GM12878 (cell line): ENCODE results near the gene SLC9A3. TPM values are rescaled to one million over a fixed set of nuclear protein-coding genes. Genes with fewer than 3 reads are reported as not detected.

Experiments used
- BMI1 ChIP-seq: fragments of 450-650 bp; IDR thresholded peaks from 2 replicates; pipeline ENCODE4 v1.6.1; 2016; ENCODE audit warnings: mild to moderate bottlenecking, moderate library complexity, borderline replicate concordance
- BRCA1 ChIP-seq: IDR thresholded peaks from 2 replicates; pipeline ENCODE4 v1.6.1; 2011; ENCODE audit warnings: low read depth, low read length, improper control_type of control experiment
- CREB1 ChIP-seq: IDR thresholded peaks from 2 replicates; pipeline ENCODE4 v1.6.1; 2012; ENCODE audit warnings: low read depth, mild to moderate bottlenecking, inconsistent platforms
- HCFC1 ChIP-seq: fragments of 150-350 bp; IDR thresholded peaks from 2 replicates; pipeline ENCODE4 v1.6.1; 2014; ENCODE audit warnings: low read length
- IKZF1 ChIP-seq: fragments of 450-650 bp; conservative IDR thresholded peaks from 2 replicates; pipeline ENCODE4 v1.6.1; 2017; ENCODE audit warnings: antibody characterized with exemption, mild to moderate bottlenecking
- MEF2A ChIP-seq: IDR thresholded peaks from 2 replicates; pipeline ENCODE4 v1.6.1; 2011; ENCODE audit warnings: low read depth, mild to moderate bottlenecking, low read length, moderate library complexity; ENCODE audit not compliant: insufficient read depth
- MTA3 ChIP-seq: IDR thresholded peaks from 2 replicates; pipeline ENCODE4 v1.6.1; 2012; ENCODE audit warnings: low read length, inconsistent platforms, borderline replicate concordance
- NFIC ChIP-seq: IDR thresholded peaks from 2 replicates; pipeline ENCODE4 v1.6.1; 2012; ENCODE audit warnings: low read depth, mild to moderate bottlenecking, inconsistent platforms, low read length, moderate library complexity
- NFXL1 ChIP-seq: fragments of 450-650 bp; IDR thresholded peaks from 2 replicates; pipeline ENCODE4 v1.6.1; 2017; ENCODE audit warnings: antibody characterized with exemption, mild to moderate bottlenecking, borderline replicate concordance
- NRF1 ChIP-seq: conservative IDR thresholded peaks from 2 replicates; pipeline ENCODE4 v1.6.1; 2011; ENCODE audit warnings: mild to moderate bottlenecking, low read depth, low read length, improper control_type of control experiment
- POLR2A ChIP-seq: IDR thresholded peaks from 2 replicates; pipeline ENCODE4 v1.6.1; 2011; ENCODE audit warnings: low read depth, mild to moderate bottlenecking, low read length
- RFX5 ChIP-seq: IDR thresholded peaks from 2 replicates; pipeline ENCODE4 v1.6.1; 2011; ENCODE audit warnings: low read depth, low read length, improper control_type of control experiment
- RUNX3 ChIP-seq: IDR thresholded peaks from 2 replicates; pipeline ENCODE4 v1.6.1; 2012; ENCODE audit warnings: low read length, inconsistent platforms
- SIN3A ChIP-seq: IDR thresholded peaks from 2 replicates; pipeline ENCODE4 v1.6.1; 2012; ENCODE audit warnings: low read depth, low read length, improper control_type of control experiment
- SUZ12 ChIP-seq: fragments of 200-600 bp; sonication (generic); IDR thresholded peaks from one replicate; pipeline ENCODE4 v1.6.1; 2018; ENCODE audit warnings: antibody characterized with exemption, mild to moderate bottlenecking; ENCODE audit not compliant: unreplicated experiment
- TARDBP ChIP-seq: IDR thresholded peaks from 2 replicates; pipeline ENCODE4 v1.6.1; 2016; ENCODE audit warnings: borderline replicate concordance
- TCF12 ChIP-seq: IDR thresholded peaks from 2 replicates; pipeline ENCODE4 v1.6.1; 2011; ENCODE audit warnings: low read depth, mild to moderate bottlenecking, low read length
- YBX1 ChIP-seq: fragments of 450-650 bp; IDR thresholded peaks from 2 replicates; pipeline ENCODE4 v1.6.1; 2016; ENCODE audit warnings: antibody characterized with exemption
- ZNF24 ChIP-seq: fragments of 450-650 bp; IDR thresholded peaks from 2 replicates; pipeline ENCODE4 v1.6.1; 2017; ENCODE audit warnings: antibody characterized with exemption, mild to moderate bottlenecking
- ZNF274 ChIP-seq: IDR thresholded peaks from one replicate; pipeline ENCODE4 v1.8.0; 2011; ENCODE audit not compliant: insufficient read length, insufficient read depth
- polyA plus RNA-seq, 11 experiments: library from polyadenylated mRNA; depleted of rRNA in 4 of 11; unstranded in 6 of 11; stranded (reverse) in 5 of 11; fragments of >200 nt; fragmentation: Nextera tagmentation in 4 of 11; fragmentation: Illumina TruSeq in 1 of 11; extraction: Ambion mirVana in 4 of 11; extraction: Trizol in 1 of 11; gene quantifications; 1 replicate in 1 of 11; 2 replicates in 10 of 11; pipeline versions ENCODE4 v1.2.1 to v1.2.3, GENCODE V29; 2011 to 2016; ENCODE audit warnings: inconsistent platforms in 2 of 11, missing spikeins in 2 of 11, low read depth in 1 of 11
- total RNA-seq, 4 experiments: library from RNA; depleted of rRNA in 3 of 4; stranded (reverse); fragments of >200 nt in 3 of 4; fragmentation: Illumina TruSeq in 1 of 4; extraction: Trizol in 1 of 4; gene quantifications; 2 replicates each; pipeline versions ENCODE4 v1.2.1 to v1.2.3, GENCODE V29; 2013 to 2021
- TF ChIP-seq, protein P1 (sequence below): IDR thresholded peaks from 2 replicates; pipeline ENCODE4 v1.6.1; 2011; ENCODE audit warnings: borderline replicate concordance, low read depth, mild to moderate bottlenecking, moderate library complexity, low read length; ENCODE audit not compliant: insufficient read depth, poor library complexity, severe bottlenecking
- TF ChIP-seq, protein P2 (sequence below): fragments of 450-650 bp; formaldehyde crosslinking; IDR thresholded peaks from 2 replicates; pipeline ENCODE4 v1.4.0; 2022; ENCODE audit warnings: mild to moderate bottlenecking, moderate library complexity
- TF ChIP-seq, protein P3 (sequence below): IDR thresholded peaks from 2 replicates; pipeline ENCODE4 v1.6.1; 2011; ENCODE audit warnings: borderline replicate concordance, low read depth, mild to moderate bottlenecking, moderate library complexity, mixed read lengths, low read length; ENCODE audit not compliant: insufficient read depth; ENCODE audit errors: extremely low read length
- TF ChIP-seq, protein P4 (sequence below): fragments of 450-650 bp; IDR thresholded peaks from 2 replicates; pipeline ENCODE4 v1.6.1; 2018; ENCODE audit warnings: borderline replicate concordance, mild to moderate bottlenecking; ENCODE audit not compliant: partially characterized antibody

SLC9A3 gene
- total and polyA plus RNA-seq, 10 of the 15 experiments (the other 5 are each of a cell fraction or from before 2014, with no cell fraction given): 0.04 to 5.2 (median 2.3) TPM; not detected in 1

DNA sequence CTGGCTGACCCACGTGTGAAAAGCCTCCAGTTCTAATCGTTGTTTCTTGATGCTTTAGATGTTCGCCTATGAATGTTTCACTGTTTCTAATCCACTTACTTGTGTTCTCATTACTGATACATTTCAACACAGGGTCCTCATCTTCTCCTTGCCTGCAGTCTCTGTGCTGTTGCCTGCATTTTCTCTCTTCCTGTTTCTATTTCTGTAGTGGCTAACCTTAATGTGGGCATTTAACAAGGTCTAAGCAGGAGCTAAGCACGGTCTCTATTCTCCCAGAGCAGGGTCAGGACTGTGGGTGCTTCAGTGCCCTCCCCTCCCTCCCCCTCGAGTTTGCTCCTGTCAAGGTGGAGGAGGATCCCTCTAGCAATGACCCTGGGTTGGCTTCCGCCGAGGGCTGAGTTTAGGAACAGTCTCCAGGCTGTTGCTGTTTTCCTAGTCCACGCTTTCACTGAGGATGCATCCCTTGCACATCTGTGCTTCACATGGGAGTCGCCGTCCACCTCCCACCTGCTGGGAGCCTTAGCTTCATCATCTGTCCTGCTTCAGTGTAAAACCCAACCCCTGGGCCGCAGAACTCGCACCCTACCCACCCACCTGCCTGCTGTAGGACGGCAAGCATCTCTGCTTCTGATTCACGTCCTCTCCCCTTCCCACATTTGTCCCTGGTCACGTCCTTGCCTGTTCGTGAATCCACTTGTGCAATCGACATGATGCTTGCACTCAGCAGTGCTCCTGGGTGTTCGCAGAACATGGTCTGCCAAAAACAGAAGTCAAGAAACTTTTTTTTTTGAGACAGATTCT is 83.6 kb downstream of the SLC9A3 start (continued):
- TF ChIP-seq NRF1: no peak
- no peak for TF ChIP-seq NFXL1
- TF ChIP-seq HCFC1: no peak
- peak; percentile 21; the same call in 1 of the 2 replicates for TF ChIP-seq RUNX3
- TF ChIP-seq POLR2A: no peak
- no peak for TF ChIP-seq BRCA1
- TF ChIP-seq TCF12: no peak
- no peak for TF ChIP-seq BMI1
- no peak for TF ChIP-seq ZNF24
- TF ChIP-seq SIN3A: no peak
- no peak for TF ChIP-seq RFX5
- no peak for TF ChIP-seq CREB1
- TF ChIP-seq ZNF274: no peak
- TF ChIP-seq, protein P1, sequence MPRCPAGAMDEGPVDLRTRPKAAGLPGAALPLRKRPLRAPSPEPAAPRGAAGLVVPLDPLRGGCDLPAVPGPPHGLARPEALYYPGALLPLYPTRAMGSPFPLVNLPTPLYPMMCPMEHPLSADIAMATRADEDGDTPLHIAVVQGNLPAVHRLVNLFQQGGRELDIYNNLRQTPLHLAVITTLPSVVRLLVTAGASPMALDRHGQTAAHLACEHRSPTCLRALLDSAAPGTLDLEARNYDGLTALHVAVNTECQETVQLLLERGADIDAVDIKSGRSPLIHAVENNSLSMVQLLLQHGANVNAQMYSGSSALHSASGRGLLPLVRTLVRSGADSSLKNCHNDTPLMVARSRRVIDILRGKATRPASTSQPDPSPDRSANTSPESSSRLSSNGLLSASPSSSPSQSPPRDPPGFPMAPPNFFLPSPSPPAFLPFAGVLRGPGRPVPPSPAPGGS: no peak
- TF ChIP-seq, protein P2, sequence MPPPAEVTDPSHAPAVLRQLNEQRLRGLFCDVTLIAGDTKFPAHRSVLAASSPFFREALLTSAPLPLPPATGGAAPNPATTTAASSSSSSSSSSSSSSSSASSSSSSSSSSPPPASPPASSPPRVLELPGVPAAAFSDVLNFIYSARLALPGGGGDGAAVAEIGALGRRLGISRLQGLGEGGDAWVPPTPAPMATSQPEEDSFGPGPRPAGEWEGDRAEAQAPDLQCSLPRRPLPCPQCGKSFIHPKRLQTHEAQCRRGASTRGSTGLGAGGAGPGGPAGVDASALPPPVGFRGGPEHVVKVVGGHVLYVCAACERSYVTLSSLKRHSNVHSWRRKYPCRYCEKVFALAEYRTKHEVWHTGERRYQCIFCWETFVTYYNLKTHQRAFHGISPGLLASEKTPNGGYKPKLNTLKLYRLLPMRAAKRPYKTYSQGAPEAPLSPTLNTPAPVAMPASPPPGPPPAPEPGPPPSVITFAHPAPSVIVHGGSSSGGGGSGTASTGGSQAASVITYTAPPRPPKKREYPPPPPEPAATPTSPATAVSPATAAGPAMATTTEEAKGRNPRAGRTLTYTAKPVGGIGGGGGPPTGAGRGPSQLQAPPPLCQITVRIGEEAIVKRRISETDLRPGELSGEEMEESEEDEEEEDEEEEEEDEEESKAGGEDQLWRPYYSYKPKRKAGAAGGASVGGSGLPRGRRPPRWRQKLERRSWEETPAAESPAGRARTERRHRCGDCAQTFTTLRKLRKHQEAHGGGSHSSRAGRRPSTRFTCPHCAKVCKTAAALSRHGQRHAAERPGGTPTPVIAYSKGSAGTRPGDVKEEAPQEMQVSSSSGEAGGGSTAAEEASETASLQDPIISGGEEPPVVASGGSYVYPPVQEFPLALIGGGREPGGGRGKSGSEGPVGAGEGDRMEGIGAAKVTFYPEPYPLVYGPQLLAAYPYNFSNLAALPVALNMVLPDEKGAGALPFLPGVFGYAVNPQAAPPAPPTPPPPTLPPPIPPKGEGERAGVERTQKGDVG (CRISPR knock-in tag): no peak
- no peak for TF ChIP-seq MTA3
- TF ChIP-seq, protein P3, sequence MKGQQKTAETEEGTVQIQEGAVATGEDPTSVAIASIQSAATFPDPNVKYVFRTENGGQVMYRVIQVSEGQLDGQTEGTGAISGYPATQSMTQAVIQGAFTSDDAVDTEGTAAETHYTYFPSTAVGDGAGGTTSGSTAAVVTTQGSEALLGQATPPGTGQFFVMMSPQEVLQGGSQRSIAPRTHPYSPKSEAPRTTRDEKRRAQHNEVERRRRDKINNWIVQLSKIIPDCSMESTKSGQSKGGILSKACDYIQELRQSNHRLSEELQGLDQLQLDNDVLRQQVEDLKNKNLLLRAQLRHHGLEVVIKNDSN: no peak
- 0 out of 2 replicates have a peak, but pooled peaks have one; percentile 54 for TF ChIP-seq MEF2A
- TF ChIP-seq SUZ12: no peak
- 0 out of 2 replicates have a peak, but pooled peaks have one; percentile 6 for TF ChIP-seq IKZF1
- no peak for TF ChIP-seq NFIC
- TF ChIP-seq, protein P4, sequence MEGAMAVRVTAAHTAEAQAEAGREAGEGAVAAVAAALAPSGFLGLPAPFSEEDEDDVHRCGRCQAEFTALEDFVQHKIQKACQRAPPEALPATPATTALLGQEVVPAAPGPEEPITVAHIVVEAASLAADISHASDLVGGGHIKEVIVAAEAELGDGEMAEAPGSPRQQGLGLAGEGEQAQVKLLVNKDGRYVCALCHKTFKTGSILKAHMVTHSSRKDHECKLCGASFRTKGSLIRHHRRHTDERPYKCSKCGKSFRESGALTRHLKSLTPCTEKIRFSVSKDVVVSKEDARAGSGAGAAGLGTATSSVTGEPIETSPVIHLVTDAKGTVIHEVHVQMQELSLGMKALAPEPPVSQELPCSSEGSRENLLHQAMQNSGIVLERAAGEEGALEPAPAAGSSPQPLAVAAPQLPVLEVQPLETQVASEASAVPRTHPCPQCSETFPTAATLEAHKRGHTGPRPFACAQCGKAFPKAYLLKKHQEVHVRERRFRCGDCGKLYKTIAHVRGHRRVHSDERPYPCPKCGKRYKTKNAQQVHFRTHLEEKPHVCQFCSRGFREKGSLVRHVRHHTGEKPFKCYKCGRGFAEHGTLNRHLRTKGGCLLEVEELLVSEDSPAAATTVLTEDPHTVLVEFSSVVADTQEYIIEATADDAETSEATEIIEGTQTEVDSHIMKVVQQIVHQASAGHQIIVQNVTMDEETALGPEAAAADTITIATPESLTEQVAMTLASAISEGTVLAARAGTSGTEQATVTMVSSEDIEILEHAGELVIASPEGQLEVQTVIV: no peak
- TF ChIP-seq YBX1: no peak
- TF ChIP-seq TARDBP: no peak
